GM19397 (cell line): ENCODE results near the gene KCNA2.
A peak's percentile ranks its signal among the peaks of the same experiment; 100 is the strongest.

Experiments
- ATAC-seq: cut with Tn5 transposase; IDR thresholded peaks from one replicate; pipeline ENCODE4 v1.9.1; 2021; ENCODE audit warnings: mild to moderate bottlenecking, moderate library complexity; ENCODE audit not compliant: unreplicated experiment

The KCNA2 gene

DNA sequence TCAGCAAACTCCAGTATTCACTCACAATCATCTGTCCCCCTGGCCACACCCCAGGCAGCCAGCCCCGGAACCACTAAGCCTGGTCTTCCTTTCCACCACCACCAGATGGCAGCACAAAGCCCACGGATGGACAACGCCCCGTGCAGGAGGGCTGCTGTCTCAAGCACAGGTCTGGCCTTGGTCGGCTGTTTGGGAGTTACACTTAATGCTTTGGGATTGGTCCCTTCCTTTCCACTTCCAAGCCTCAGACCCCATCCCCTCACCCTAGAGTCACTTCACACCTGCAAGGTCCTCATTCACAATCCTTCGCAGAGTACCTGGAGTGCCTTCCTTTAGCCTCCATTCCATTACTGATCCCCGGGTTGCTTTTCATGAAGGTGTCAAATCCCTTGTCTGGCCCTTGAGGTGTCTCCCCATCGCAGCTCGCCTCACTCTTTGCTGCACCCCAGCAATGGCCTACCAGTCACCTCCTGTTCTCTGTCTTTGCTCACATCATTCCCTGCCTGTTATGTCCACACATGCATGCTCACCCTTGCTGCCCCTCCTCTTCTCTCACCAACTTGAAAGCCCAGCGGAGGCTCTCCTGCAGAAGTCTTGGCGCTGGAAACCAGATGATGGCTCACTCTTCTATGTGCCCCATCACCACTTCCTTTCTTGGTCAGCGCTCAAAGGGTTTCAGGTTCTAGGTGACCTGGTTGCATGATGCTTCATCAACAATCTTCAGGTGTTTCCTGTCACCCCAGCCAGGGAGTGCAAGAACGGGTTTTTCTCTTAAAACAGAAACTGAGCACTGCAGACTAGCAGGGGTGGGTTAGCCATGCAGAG is 24.9 kb upstream of the KCNA2 start:
- peak; percentile 54 for ATAC-seq

DNA sequence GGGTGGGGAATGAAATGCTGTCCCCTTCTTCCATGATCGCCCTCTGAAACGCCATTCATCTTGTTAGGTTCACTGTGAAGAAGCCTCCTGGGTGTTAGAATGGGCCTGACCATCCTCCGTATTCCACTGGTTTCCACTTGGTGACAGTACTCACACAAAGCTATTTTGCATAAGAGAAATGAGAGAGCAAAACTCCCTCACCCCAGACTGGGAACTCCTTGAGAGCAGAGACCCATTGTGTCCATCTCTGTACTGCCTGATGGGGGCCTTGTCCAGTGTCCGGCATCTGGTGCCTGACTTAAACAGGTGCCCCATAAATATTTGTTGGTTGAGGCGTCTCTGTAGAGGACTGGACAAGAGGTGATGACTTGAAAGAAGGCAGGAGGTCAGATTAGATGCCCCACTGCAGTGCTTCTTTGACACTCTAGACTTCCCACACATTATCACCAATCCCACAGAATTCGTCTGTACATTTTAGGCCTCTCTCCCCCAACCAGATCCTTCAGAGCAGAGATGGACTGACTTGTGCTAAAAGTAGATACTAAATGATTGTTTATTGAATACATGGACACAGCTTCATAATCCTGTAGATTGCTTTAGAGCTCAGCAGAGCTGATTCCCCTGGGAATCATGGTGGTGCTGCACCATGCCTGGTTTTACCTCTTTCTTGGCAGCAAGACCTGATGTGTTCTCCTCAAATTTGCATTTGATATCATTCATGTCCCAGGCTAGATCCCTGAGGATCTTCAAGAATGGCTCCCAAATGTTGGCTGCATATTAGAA is 22.4 kb upstream of the KCNA2 start:
- ATAC-seq = no peak

DNA sequence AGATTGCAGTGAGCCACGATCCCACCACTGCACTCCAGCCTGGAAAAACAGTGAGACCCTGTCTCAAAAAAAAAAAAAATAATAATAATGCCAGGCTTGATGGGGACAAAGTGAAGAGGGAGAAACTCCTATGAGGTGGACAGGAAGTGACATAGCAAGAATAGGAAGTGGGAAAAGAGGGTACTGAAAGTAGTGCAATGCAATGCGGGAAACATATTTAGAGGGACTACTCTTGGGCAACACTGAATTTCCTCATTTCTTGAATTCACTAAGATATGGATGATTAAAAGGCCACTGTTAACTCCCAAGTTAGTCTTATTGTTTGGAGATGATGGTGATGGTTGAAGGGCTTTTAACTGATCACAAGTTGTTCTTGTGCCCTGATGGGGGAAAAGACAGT is 21.6 kb upstream of the KCNA2 start:
- ATAC-seq = no peak

GRCh38 chr1:110626889-110627288 is 20.7 kb upstream of the KCNA2 start:
- ATAC-seq = no peak

GRCh38 chr1:110620686-110621085 is 14.5 kb upstream of the KCNA2 start:
- no peak for ATAC-seq

DNA sequence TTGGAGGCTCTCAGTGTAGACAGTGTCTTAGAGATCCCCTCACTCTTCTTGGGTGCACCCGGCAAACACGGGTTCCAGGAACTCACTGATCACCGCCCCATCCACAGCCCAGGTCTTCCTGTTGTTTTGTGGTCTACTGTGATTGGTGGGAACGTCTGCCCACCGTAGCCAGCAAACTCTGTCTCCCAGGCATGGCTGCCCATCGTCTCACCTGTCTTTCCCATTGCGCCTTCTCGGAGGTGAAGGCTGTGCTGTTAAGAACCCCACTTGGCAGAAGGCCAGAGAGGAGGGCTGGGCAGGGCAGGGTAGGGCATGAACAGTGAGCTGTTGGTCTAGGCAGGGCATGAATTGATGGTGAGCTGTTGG is 14.1 kb upstream of the KCNA2 start:
- ATAC-seq = no peak

DNA sequence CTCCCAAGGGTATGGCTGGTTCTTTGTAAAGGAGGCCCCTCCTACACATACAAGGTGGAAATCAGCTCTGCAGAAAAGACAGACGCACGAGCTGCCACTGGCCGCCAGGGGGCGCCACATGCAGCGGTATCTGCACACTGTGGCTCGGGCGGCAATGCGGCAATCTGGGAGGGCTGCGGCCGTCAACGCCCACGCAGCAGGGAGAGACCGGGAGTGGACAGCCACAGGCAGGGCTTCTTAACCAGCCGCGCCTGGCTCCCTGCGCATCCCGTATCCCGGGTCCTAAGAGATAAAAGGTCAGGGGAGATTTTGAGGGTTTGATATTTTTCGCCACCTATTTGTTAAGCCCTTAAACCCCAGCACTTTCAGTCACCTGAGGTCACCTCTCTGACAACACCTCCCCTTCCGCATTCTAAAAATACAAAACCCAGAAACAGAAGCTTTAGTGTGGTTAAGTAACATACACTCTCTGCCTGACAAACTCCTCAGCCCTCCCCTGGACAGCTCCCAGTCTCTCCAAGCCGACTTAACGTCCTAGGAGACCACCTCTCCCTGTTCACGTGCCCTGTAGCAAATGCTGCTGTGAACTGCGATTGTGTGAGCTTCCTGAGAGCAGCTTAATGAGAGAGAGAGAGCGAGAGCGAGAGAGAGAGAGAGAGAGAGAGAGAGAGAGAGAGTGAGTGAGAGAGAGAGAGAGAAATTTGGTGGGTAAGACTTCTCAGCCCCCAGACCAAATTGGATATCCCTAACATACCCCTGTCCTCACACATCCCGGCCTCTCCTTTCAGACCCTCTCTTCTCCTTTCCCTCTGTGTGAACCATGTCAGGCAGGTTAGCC is 13.5 kb upstream of the KCNA2 start:
- peak; percentile 75 for ATAC-seq

GRCh38 chr1:110618668-110619067 is 12.5 kb upstream of the KCNA2 start:
- no peak for ATAC-seq

DNA sequence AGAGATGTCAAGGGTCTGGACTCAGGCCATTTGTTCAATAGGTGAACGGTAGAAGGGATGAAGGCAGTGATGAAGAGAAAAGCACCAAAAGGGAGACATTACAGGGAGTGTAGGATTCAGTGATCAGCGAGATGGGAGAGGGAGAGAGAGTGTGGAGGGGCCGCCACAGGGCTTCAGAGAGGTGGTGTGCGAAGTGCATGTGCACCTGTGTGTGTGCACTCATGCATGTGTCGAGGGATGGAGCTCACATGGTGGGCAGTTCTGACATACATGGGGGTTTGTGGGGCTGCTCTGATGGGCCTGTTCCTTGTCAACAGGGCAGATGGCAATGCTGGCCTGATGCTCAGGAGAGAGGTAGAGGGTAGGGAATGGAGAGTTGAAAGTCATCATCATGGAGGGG is 11.4 kb upstream of the KCNA2 start:
- no peak for ATAC-seq

DNA sequence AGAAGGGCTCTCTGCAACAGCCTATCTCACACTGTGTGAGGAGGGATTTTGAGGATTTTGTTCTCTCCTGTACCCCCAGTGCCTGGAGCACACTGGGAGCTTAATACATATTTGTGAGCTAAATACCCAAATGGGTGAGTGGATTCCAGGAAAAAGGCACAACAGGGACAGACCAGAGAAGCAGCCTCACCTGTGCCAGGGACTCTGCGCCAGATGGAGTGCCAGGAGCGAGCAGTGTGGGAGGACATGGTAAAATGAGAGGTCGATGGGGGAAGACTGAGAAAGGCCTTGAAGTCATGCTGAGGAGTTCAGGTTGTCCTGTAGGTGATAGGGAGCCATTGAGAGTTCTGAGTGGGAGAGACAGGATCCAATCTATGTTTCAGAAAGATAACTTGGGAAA is 11.0 kb upstream of the KCNA2 start:
- ATAC-seq = no peak

DNA sequence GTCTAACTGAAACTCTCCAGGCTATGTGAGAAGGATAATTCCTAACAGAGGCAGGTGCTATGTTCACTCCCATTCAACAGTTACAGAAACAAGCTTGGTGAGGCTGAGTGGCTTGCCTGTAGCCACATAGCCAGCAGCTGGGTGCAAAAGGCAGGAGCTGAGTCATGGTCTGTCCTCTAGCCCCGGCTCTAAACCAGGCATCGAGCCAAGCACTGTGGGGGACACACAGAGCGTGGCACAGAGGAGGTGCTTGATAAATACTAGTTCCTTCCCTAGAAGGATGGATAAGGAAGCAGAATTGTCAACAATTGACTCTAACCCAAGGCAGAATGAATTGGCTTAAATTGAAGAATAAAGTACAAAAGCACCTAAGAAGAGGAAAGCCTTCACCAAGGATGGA is 10.4 kb upstream of the KCNA2 start:
- ATAC-seq = no peak

GRCh38 chr1:110615548-110616130 is 9.5 kb upstream of the KCNA2 start:
- ATAC-seq = no peak

GRCh38 chr1:110612060-110612745 is 6.0 kb upstream of the KCNA2 start:
- ATAC-seq = no peak

DNA sequence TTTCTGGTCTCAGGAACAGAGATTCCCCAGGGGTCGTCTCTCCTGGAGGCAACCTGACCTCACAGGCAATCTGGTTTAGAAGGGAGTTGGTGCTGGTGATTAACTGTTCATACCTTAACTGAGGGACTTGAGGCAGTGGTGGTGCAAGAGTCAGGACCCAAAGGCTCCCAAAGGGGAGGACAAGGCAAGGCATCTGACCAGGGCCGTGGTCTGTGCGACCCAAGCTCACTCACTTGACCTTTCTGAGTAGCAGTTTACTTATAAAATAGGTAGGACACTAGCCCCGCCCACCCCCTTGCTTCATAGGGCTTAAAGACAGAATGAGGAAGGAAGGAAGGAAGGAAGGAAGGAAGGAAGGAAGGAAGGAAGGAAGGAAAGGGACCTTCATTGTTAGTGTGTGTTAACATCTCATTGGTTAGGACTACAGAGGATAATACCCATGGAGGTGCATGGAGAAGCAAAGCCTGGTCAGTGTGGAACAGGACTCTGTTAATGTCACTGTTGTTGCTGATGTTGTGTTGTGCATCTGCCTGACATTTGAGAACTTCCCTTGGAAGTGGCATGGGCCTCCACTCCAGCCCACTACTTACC is 4.6 kb upstream of the KCNA2 start:
- ATAC-seq = no peak

DNA sequence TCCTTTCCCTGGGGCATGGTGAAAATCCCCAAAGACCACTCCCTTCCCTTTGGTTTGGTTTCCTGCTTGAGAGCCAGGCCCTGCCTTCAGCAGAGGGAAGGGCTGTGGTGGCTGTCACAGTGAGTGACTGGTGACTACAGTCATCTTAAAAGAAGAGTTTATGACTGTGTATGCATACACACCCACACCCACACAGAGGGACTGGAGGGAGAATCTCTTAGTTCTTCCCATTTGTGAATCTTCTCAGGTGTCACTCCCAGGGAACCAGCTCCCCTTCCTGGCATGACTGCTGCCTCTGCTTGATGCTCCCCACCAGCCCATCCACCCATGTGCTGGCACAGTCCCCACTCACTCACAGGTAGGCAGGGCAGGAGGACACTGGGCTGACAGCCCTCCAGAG is 3.9 kb upstream of the KCNA2 start:
- no peak for ATAC-seq

- ATAC-seq = no peak
These were observed 2.1 kb upstream of the KCNA2 start for GRCh38 chr1:110608247-110608646.

GRCh38 chr1:110607536-110608230 is 1.5 kb upstream of the KCNA2 start:
- no peak for ATAC-seq

GRCh38 chr1:110606657-110607535 is 738 bp upstream of the KCNA2 start:
- ATAC-seq = no peak

GRCh38 chr1:110605446-110605845 is 712 bp downstream of the KCNA2 start:
- no peak for ATAC-seq
